H1 (cell line): ENCODE results near the gene CELF5.

ENCODE experiments used
- GABPA ChIP-seq: IDR thresholded peaks from 2 replicates; pipeline ENCODE4 v1.6.1; 2011; ENCODE audit warnings: mild to moderate bottlenecking, low read length, moderate library complexity, borderline replicate concordance; ENCODE audit not compliant: insufficient read depth
- POLR2A ChIP-seq, 2 experiments: IDR thresholded peaks; 1 replicate in 1 of 2; 2 replicates in 1 of 2; pipeline ENCODE4 v1.6.1; 2011; ENCODE audit warnings: low read depth in 2 of 2, low read length in 2 of 2, mild to moderate bottlenecking in 2 of 2; ENCODE audit errors: control extremely low read depth in 1 of 2
- SP1 ChIP-seq: IDR thresholded peaks from 2 replicates; pipeline ENCODE4 v1.6.1; 2011; ENCODE audit warnings: low read depth, low read length
- SRF ChIP-seq: IDR thresholded peaks from 2 replicates; pipeline ENCODE4 v1.6.1; 2011; ENCODE audit warnings: mild to moderate bottlenecking, low read depth, low read length, moderate library complexity

DNA sequence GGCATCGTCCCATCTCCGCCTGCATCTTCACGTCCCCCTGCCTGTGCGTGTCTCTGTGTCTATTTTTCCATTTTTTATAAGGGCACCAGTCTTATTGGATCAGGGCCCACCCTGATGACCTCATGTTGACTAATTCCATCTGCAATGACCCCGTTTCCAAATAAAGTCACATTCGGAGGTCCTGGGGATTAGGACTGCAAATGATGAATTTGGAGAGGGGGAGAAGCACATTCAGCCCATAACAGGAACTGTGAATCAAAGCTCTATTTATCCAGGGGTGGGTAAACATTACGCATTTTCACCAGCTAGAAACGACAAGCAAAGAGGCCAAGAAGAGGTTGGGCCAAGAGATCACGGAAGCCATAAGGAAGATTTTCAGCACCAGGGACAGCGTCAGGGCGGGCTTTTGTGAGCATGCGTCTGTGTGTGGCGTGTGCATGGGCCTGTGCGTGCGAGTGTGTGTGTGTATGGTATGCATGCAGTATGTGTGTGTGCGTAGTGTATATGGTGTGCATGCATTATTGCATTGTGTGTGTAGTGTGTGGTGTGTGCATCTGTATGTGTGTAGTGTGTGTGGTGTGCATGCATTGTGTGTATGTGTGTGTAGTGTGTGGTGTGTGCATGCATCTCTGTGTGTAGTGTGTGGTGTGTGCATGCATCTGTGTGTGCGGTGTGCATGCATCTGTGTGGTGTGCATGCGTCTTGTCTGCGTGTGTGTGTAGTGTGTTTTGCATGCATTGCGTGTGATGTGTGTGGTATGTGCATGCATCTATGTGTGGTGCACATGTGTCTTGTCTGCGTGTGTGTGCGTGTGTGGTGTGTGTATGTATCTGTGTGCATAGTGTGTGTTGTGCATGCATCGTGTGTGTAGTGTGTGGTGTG lies 19.6 kb downstream of the CELF5 start:
- no peak for TF ChIP-seq GABPA
- no peak for TF ChIP-seq SRF
- no peak for TF ChIP-seq SP1
- no peak for TF ChIP-seq POLR2A (IDR thresholded peaks at IDR 0.05; ENCODE audit: control extremely low read depth in 1 of 2, low read depth in 2 of 2, low read length in 2 of 2)
